ENCODE measurements around the gene TMEM178A. TPM values are rescaled to one million over a fixed set of nuclear protein-coding genes. Genes with fewer than 3 reads are reported as not detected.

Gene TMEM178A
- total RNA-seq, 1 donor from 2014 or later, result 28.7 TPM

DNA sequence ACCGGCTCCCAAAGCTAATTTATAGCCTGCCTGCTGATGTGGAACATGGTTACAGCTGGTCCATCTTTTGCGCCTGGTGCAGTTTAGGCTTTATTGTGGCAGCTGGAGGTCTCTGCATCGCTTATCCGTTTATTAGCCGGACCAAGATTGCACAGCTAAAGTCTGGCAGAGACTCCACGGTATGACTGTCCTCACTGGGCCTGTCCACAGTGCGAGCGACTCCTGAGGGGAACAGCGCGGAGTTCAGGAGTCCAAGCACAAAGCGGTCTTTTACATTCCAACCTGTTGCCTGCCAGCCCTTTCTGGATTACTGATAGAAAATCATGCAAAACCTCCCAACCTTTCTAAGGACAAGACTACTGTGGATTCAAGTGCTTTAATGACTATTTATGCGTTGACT lies 51.4 kb downstream of the TMEM178A start:
- no peak overlapping the region for H3K9ac ChIP-seq (ENCODE audit: low read length)
- Mint-ChIP-seq H3K27ac (ENCODE audit: unreplicated experiment) (no peak overlapping the region), H3K9me3 (ENCODE audit: unreplicated experiment) (no peaks in the 10 kb centered on the region), H3K27me3 (ENCODE audit: low read depth, unreplicated experiment) (no peaks in the 10 kb centered on the region), H3K36me3 (ENCODE audit: low read depth, unreplicated experiment) (peaks cover 16% of the 10 kb centered on the region), H3K4me1 (ENCODE audit: low read depth, unreplicated experiment) (peaks cover 22% of the 10 kb centered on the region), H3K4me3 (ENCODE audit: unreplicated experiment) (no peak overlapping the region)
- FAIRE-seq (no peak), DNase-seq (ENCODE audit: low read depth) (no peak)
- H3K79me2 ChIP-seq (ENCODE audit: insufficient read depth, low read length), result no peaks in the 10 kb centered on the region
- TF ChIP-seq, protein P1, sequence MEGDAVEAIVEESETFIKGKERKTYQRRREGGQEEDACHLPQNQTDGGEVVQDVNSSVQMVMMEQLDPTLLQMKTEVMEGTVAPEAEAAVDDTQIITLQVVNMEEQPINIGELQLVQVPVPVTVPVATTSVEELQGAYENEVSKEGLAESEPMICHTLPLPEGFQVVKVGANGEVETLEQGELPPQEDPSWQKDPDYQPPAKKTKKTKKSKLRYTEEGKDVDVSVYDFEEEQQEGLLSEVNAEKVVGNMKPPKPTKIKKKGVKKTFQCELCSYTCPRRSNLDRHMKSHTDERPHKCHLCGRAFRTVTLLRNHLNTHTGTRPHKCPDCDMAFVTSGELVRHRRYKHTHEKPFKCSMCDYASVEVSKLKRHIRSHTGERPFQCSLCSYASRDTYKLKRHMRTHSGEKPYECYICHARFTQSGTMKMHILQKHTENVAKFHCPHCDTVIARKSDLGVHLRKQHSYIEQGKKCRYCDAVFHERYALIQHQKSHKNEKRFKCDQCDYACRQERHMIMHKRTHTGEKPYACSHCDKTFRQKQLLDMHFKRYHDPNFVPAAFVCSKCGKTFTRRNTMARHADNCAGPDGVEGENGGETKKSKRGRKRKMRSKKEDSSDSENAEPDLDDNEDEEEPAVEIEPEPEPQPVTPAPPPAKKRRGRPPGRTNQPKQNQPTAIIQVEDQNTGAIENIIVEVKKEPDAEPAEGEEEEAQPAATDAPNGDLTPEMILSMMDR (IDR thresholded peaks at IDR 0.05; ENCODE audit: insufficient read depth, low read depth, low read length), result no peak
- TF ChIP-seq EZH2 (IDR thresholded peaks at IDR 0.05; ENCODE audit: insufficient read depth, low read length), result no peak
- H3K27me3 ChIP-seq (ENCODE audit: insufficient read depth, low read length), result no peaks in the 10 kb centered on the region
- H3K4me1 ChIP-seq (ENCODE audit: insufficient read depth, low read length), result peaks cover 9% of the 10 kb centered on the region
- H4K20me1 ChIP-seq (ENCODE audit: insufficient read depth, low read length), result no peaks in the 10 kb centered on the region
- no peaks in the 10 kb centered on the region for H3K9me3 ChIP-seq (ENCODE audit: insufficient read depth, low read depth, low read length)
- no peaks in the 10 kb centered on the region for H3K36me3 ChIP-seq (ENCODE audit: insufficient read depth, low read length)
- no peak overlapping the region for H3K27ac ChIP-seq (ENCODE audit: low read depth, low read length)
- no peak overlapping the region for H3K4me2 ChIP-seq (ENCODE audit: low read length)
- no peak overlapping the region for H2AFZ ChIP-seq (ENCODE audit: low read depth, low read length)
- H3K4me3 ChIP-seq (ENCODE audit: insufficient read depth, low read depth, low read length), result no peak overlapping the region

DNA sequence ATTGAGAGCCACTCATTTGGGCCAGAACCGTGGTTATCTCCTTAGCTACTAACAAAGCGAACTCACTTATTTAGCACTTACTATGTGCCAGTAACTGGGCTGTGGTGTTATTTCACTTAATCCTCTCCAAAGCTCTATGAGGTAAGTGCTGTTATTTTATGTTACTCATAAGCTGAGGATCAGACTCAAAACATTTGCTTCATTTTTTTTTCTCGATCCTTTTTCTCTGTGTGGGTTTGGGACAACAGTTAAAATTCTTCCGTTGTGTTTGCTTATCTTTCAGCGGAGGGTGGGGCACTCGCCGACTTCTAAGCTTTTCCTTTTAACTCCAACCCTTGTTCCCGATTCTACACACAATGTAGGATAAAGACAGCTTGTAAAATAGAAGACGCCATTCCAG lies 52.8 kb downstream of the TMEM178A start:
- Histone ChIP-seq H3K4me1 (ENCODE audit: insufficient read depth, low read length) (peaks cover 10% of the 10 kb centered on the region), H3K27me3 (ENCODE audit: insufficient read depth, low read length) (no peaks in the 10 kb centered on the region), H3K36me3 (ENCODE audit: insufficient read depth, low read length) (no peaks in the 10 kb centered on the region), H3K9me3 (ENCODE audit: insufficient read depth, low read depth, low read length) (no peaks in the 10 kb centered on the region), H3K4me2 (ENCODE audit: low read length) (peak overlapping the region; percentile 45), H3K4me3 (ENCODE audit: insufficient read depth, low read depth, low read length) (no peak overlapping the region), H3K27ac (ENCODE audit: low read depth, low read length) (peak overlapping the region; percentile 42), H4K20me1 (ENCODE audit: insufficient read depth, low read length) (no peaks in the 10 kb centered on the region), H3K79me2 (ENCODE audit: insufficient read depth, low read length) (no peaks in the 10 kb centered on the region), H3K9ac (ENCODE audit: low read length) (no peak overlapping the region), H2AFZ (ENCODE audit: low read depth, low read length) (peak overlapping the region; percentile 18)
- H3K27me3 Mint-ChIP-seq (ENCODE audit: low read depth, unreplicated experiment), result no peaks in the 10 kb centered on the region
- H3K4me1 Mint-ChIP-seq (ENCODE audit: low read depth, unreplicated experiment), result peaks cover 17% of the 10 kb centered on the region
- no peak overlapping the region for H3K4me3 Mint-ChIP-seq (ENCODE audit: unreplicated experiment)
- H3K36me3 Mint-ChIP-seq (ENCODE audit: low read depth, unreplicated experiment), result peaks cover 13% of the 10 kb centered on the region
- peak; percentile 67 for DNase-seq (ENCODE audit: low read depth)
- no peaks in the 10 kb centered on the region for H3K9me3 Mint-ChIP-seq (ENCODE audit: unreplicated experiment)
- TF ChIP-seq, protein P1 (IDR thresholded peaks at IDR 0.05; ENCODE audit: insufficient read depth, low read depth, low read length), result no peak
- TF ChIP-seq EZH2 (IDR thresholded peaks at IDR 0.05; ENCODE audit: insufficient read depth, low read length), result no peak
- no peak for FAIRE-seq
- peak overlapping the region; percentile 71 for H3K27ac Mint-ChIP-seq (ENCODE audit: unreplicated experiment)

DNA sequence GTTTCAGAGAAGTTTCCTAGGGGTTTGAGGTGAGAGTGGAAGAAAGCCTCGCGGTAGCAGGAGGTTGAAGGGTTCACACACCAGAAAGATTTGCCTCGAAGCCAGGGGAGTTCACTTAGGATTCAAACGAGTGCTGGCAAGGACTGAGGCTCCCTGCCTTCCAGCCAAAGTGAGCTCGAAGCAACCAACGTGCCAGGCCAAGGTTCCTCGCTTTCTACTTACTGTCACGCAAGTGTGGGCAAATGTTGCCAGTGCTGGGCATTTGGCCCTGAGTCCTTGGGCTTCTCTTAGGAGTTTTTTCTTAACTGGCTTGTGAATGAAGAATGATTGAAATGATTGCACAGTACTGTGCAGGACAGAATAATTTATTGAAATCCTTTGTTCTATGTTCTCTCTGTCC lies 53.6 kb downstream of the TMEM178A start:
- Histone ChIP-seq H3K27me3 (ENCODE audit: insufficient read depth, low read length) (no peaks in the 10 kb centered on the region), H3K79me2 (ENCODE audit: insufficient read depth, low read length) (no peaks in the 10 kb centered on the region), H3K36me3 (ENCODE audit: insufficient read depth, low read length) (no peaks in the 10 kb centered on the region), H3K27ac (ENCODE audit: low read depth, low read length) (no peak overlapping the region), H2AFZ (ENCODE audit: low read depth, low read length) (peak overlapping the region; percentile 13), H3K4me3 (ENCODE audit: insufficient read depth, low read depth, low read length) (no peak overlapping the region), H3K4me2 (ENCODE audit: low read length) (peak overlapping the region; percentile 45), H4K20me1 (ENCODE audit: insufficient read depth, low read length) (no peaks in the 10 kb centered on the region), H3K9ac (ENCODE audit: low read length) (no peak overlapping the region), H3K9me3 (ENCODE audit: insufficient read depth, low read depth, low read length) (no peaks in the 10 kb centered on the region), H3K4me1 (ENCODE audit: insufficient read depth, low read length) (peaks cover 18% of the 10 kb centered on the region)
- FAIRE-seq (no peak), DNase-seq (ENCODE audit: low read depth) (no peak)
- Mint-ChIP-seq H3K4me3 (ENCODE audit: unreplicated experiment) (no peak overlapping the region), H3K36me3 (ENCODE audit: low read depth, unreplicated experiment) (peaks cover 13% of the 10 kb centered on the region), H3K4me1 (ENCODE audit: low read depth, unreplicated experiment) (peaks cover 17% of the 10 kb centered on the region), H3K27me3 (ENCODE audit: low read depth, unreplicated experiment) (no peaks in the 10 kb centered on the region), H3K9me3 (ENCODE audit: unreplicated experiment) (no peaks in the 10 kb centered on the region), H3K27ac (ENCODE audit: unreplicated experiment) (peak overlapping the region; percentile 71)
- no peak for TF ChIP-seq EZH2 (IDR thresholded peaks at IDR 0.05; ENCODE audit: insufficient read depth, low read length)
- TF ChIP-seq, protein P1 (IDR thresholded peaks at IDR 0.05; ENCODE audit: insufficient read depth, low read depth, low read length), result no peak
